Large intestine (tissue), 3 donors: Measurements from ENCODE around the gene ZNF160. TPM values are rescaled to one million over a fixed set of nuclear protein-coding genes. Genes with fewer than 3 reads are reported as not detected.
"Not testable (repeated sequence)": the region's sequence is repeated elsewhere in the genome, so short reads cannot be mapped to it uniquely, and the experiment has no call there.

Source experiments
- DNase-seq, 2 donors: peaks; one replicate each; pipeline versions ENCODE4 v3.0.0 to v3.0.0-alpha.2; 2013
- H3K27ac ChIP-seq: one replicate; pipeline ENCODE4 v1.5.1; 2013; ENCODE audit warnings: low read length
- H3K27me3 ChIP-seq: 2 replicates; pipeline ENCODE4 v1.6.1; 2013; ENCODE audit warnings: low read length; ENCODE audit not compliant: control insufficient read depth, insufficient read depth
- H3K36me3 ChIP-seq: 2 replicates; pipeline ENCODE4 v1.6.1; 2013; ENCODE audit warnings: low read length; ENCODE audit not compliant: control insufficient read depth, insufficient read depth
- H3K4me1 ChIP-seq: one replicate; pipeline ENCODE4 v1.6.1; 2013; ENCODE audit warnings: low read length; ENCODE audit not compliant: control insufficient read depth, insufficient read depth
- H3K4me3 ChIP-seq: one replicate; pipeline ENCODE4 v1.5.1; 2013; ENCODE audit warnings: low read length
- H3K9me3 ChIP-seq: one replicate; pipeline ENCODE4 v1.6.1; 2013; ENCODE audit warnings: mild to moderate bottlenecking, low read depth, low read length, moderate library complexity; ENCODE audit not compliant: control insufficient read depth
- WGBS: methylation state at CpG from one replicate; pipeline ENCODE4 v1.1.5; 2013; ENCODE audit warnings: low lambda C conversion rate; ENCODE audit not compliant: insufficient coverage; 5-methylcytosine and 5-hydroxymethylcytosine counted together
- polyA plus RNA-seq: library from polyadenylated mRNA; unstranded; fragments of 120-200 nt; gene quantifications from one replicate; pipeline ENCODE4 v1.2.1, GENCODE V29; 2013

The ZNF160 gene
- polyA plus RNA-seq, 1 donor: 115 TPM

DNA sequence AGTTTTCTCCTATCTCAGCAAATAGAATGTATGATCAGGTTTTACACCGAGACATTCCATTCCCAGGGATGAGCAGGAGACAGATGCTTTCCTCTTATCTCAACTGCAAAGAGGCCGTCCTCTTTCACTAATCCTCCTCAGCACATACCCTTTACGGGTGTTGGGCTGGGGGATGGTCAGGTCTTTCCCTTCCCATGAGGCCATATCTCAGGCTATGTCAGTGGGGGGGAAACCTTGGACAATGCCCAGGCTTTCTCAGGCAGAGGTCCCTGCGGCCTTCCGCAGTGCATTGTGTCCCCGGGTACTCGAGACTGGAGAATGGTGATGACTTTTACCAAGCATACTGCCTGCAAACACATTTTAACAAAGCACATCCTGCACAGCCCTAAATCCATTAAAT is 74.9 kb downstream of the ZNF160 start:
- DNase-seq, H3K4me1 ChIP-seq, H3K27me3 ChIP-seq, H3K4me3 ChIP-seq, H3K36me3 ChIP-seq, H3K27ac ChIP-seq, H3K9me3 ChIP-seq: not testable (repeated sequence)
- no CpG with 5 or more reads among the region's 7 CpGs for WGBS

GRCh38 chr19:53019684-53020083 is 83.5 kb downstream of the ZNF160 start:
- H3K4me3 ChIP-seq: no peak overlapping the region
- peaks cover 4% of the 10 kb centered on the region for H3K9me3 ChIP-seq
- no peak for DNase-seq
- no CpG with 5 or more reads among the region's 1 CpG for WGBS
- H3K27ac ChIP-seq: no peak overlapping the region
- no peaks in the 10 kb centered on the region for H3K36me3 ChIP-seq
- no peaks in the 10 kb centered on the region for H3K27me3 ChIP-seq
- no peaks in the 10 kb centered on the region for H3K4me1 ChIP-seq

Other genes starting within 250 kb of the ZNF160 start
- gene ZNF468, start 245.8 kb downstream of the ZNF160 start, polyA plus RNA-seq: 37.2 TPM
- 36.7 TPM for gene ZNF320, start 205.8 kb downstream of the ZNF160 start, polyA plus RNA-seq
- 9.3 TPM for gene ZNF888, start 180.0 kb downstream of the ZNF160 start, polyA plus RNA-seq
- gene ZNF816, start 140.5 kb downstream of the ZNF160 start, polyA plus RNA-seq: 14.5 TPM
- gene ERVV-1, start 89.5 kb downstream of the ZNF160 start, polyA plus RNA-seq: 0.03 TPM
- not detected for gene ERVV-2, start 58.7 kb downstream of the ZNF160 start, polyA plus RNA-seq
- gene ZNF415, start 29.5 kb upstream of the ZNF160 start, polyA plus RNA-seq: 38.0 TPM
- 14.8 TPM for gene ZNF347, start 55.6 kb upstream of the ZNF160 start, polyA plus RNA-seq
- gene ZNF665, start 89.9 kb upstream of the ZNF160 start, polyA plus RNA-seq: 6.3 TPM
- 27.8 TPM for gene ZNF677, start 151.5 kb upstream of the ZNF160 start, polyA plus RNA-seq
- 0.03 TPM for gene VN1R2, start 154.9 kb upstream of the ZNF160 start, polyA plus RNA-seq
- gene VN1R4, start 164.3 kb upstream of the ZNF160 start, polyA plus RNA-seq: not detected
- gene ZNF845, start 230.3 kb upstream of the ZNF160 start, polyA plus RNA-seq: 6.5 TPM